NCI-H510A (cell line): Measurements from ENCODE around the gene PMP22.
"Not testable (repeated sequence)": the region's sequence is repeated elsewhere in the genome, so short reads cannot be mapped to it uniquely, and the experiment has no call there.

Experiments used
- DNase-seq: peaks from one replicate; lab custom pipeline; 2025; lab: John Stamatoyannopoulos, UW

The PMP22 gene

DNA sequence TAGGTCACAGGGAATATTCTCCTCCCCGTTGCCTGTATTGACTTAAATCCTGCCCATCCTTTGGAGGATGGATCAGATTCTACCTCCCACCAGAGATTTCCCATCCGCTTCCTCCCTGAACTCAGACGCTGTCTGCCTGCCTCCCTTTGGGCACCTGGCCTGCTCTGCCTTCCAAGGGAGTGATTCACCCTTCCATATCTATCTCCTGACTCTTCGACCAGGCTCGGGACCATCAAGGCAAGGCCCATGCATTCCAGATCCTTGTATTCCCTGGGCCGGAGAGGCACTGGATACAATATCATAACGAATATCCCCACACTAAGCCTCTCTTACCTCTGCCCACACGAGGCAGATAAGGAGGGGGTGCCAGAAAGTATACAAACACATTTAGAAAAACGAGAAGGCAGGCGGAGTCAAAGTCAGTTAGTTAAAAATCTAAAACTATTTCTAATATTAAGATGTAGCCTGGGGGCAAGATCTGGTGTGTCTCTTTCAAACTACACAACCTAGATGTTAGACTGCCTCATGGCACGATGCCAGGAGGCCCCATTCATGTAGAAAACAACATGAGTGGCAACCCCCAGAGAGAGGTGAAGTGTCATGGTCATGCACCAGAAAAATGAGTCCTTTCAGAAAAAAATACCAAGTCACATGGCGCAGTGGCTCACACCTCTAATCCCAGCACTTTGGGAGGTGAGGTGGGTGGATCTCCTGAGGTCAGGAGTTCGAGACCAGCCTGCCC lies 9.2 kb downstream of the PMP22 start:
- no peak for DNase-seq

DNA sequence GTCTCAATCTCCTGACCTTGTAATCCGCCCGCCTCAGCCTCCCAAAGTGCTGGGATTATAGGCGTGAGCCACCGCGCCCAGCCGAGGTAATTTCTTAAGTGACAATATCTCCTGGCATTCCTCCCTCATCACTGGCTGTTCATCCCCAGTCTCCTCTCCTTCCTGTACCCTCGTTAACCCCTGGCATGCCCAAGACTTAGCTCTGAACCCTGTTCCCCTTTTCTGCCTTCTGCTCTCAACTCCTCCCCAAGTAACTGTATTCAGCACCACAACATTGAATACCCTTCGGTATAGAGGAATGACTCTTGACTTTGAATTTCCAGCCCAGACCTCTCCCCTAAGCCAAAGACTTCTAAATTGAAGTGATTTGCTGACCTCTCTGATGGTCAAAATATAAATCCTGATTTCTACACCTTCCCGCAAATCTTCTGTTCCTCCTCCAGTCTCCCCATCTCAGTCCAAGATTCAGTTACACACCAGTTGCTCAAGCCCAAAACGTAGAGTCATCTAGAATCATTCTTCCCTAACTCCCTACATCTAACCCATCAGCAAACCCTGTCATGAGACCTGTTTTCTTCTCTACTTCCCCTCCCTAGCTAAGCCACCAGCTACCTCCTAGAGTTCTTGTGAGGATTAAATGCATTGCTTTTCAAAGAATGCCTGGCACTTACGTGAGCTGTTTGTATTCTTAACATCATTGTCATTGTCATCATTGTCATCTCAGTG lies 14.8 kb downstream of the PMP22 start:
- DNase-seq, result no peak

DNA sequence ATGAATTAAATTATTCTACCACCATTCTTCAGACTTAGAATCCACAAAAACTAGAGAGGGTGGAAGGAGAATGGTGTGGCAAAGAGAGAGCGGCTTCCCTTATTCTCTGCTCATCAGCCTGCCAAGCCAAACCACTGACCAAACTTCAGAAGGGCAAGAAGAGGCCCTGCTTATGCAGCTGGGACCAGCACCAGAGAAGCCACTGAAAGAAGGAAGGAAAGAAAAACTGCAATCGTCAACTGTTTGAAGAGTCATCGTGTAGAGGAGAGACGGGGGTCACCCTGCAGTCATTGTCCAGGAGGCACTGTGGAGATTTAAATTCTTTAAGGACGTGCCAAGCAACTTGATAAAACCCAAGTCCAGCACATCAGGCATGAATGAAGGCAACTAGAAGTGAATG lies 15.6 kb downstream of the PMP22 start:
- DNase-seq, result no peak

DNA sequence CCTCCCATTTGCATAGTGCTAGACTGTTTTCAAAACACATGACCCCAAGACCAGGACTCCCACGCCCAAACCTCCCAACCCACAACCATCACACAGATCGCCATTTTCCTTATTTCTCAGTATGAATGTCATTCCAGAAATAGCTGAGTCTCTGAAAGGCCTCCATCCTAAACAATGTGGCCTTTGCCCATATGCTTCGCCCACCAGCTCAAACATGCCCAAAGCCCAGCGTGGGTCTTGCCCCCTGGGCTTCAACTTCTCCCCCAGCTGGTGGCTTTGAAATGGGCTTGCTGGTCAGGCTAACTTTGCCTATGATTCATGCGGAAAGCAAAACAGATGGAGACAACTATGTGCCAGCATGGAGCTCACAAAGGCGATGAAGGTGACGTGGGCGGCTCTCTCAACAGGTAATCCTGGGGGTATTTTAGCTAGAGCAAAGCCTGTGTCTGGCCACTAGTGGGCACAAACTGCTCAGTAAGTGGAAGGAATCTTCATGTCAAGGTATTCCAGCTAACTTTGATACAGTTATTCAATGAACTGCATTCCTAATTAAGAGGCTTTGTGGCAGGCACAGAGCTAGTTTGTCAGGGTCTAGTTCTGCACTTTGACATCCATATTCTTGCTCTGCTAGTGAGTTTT lies 17.1 kb downstream of the PMP22 start:
- DNase-seq, result no peak

DNA sequence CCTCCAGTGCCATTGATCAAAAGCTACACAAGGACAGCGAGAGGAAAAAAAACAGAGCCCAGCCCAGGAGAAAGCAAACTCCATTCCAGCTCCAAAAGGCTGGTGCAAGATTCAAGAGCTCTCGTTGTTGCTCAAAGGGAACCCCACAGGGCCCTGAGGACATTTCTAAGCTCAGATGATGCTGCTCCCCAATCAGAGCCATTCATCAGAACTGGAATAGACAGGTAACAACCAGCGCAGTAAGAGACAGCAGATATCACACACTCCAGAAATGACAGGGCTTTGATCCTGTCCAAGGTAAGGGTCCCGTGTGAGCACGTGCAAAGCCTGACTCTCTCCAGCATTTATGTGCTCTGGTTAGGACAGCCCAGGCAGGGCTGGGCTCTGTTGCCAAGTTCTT lies 20.1 kb downstream of the PMP22 start:
- DNase-seq, result no peak

DNA sequence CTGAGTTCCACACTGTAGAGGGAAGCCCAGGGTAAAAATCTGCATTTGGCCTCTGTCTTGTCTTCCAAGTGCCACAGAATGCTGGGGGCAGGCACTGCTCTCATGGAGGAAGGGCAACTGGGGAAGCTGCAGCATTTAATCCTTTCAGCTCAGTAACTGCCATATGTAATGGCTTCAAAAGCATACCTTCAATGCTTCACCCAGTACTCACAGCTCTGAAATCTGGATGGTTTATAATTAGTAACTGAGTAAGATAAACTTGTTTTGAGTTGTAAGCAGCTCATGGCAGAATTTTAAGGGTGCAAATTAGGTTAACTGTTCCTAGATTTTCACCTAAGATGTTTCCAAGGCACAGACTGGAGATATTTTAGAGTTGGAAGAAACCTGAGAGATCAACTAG lies 24.5 kb downstream of the PMP22 start:
- DNase-seq, result no peak

DNA sequence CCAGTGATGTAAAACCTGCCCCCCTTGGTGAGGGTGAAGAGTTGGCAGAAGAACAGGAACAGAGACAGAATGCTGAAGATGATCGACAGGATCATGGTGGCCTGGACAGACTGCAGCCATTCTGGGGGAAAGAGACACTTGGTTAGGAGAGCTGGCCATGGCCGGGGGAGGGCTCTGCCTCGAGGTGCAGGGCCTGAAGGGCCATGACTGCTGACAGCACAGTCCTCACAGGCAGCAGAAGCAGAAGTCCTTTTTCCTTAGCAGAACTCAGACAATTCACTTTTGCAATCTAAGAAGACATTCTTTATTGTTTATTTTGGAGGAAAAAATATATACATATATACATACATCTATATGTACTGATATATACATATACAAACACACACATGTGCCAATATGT lies 25.6 kb downstream of the PMP22 start:
- no peak for DNase-seq

DNA sequence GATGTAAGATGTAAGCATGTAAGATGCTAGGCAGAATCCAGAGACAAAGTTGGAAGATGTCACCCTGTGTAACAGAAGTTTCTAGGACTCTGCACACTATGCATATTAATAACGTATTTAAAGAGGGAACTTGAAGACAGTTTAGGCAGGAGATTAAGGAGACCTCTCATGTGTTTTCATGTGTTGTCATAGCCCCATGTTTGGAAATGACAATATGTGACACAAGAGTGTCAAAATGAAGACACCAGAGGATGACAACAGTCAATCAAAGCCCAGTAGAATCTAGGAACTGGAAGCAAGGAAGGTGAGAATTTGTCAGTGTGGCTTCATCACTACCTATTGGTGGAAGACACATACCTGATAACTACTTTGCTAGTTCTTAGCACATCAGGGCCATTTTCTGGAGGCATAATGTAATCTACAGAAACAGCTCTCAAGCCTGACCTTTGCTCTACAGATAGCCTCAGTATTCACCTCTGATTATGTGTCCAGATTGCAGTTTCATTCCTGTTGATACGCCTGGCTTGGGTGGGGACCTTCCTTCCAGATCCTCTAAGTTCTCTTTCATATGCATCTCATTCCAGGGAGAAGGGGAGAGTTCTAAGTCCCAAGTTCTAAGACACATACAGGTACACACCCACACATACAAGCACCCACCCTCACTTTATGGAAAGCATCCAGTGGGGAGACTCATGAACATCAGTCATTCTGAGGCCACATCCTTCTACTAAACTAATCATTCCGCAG lies 26.3 kb downstream of the PMP22 start:
- DNase-seq, result no peak

DNA sequence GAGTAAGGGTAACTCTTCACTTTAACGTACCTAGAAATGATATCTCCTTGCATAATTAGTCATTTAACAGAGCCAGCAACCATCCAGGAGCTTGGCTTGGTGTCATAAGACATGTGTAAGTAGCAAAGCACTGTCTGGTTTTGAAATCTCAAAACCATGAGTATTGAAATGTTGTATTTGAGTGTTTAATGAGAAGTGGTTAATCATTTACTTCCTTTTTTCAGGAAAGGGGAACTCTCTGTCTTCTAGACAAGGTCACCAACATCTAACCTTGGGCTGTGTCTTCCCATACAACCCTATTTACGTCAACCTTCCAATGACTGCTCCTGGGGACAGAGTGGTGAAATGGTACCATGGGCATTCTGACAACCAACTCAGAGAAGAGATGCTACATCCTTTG lies 27.1 kb downstream of the PMP22 start:
- DNase-seq, result no peak

DNA sequence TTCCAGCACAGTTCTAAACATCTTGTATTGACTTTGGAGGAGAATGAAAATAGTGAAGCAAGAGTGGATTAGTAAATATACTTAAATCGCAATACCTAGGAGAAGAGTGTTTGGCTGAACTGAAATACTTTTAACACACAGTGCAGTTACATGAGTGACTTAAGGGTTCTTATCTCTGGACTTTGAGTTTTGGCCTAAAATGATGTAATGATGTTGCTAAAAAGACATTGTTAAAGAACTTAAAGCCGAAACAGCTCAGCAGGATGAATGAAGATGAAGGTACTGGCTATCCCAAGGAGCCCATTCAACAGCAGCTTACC lies 28.1 kb downstream of the PMP22 start:
- DNase-seq, result no peak

DNA sequence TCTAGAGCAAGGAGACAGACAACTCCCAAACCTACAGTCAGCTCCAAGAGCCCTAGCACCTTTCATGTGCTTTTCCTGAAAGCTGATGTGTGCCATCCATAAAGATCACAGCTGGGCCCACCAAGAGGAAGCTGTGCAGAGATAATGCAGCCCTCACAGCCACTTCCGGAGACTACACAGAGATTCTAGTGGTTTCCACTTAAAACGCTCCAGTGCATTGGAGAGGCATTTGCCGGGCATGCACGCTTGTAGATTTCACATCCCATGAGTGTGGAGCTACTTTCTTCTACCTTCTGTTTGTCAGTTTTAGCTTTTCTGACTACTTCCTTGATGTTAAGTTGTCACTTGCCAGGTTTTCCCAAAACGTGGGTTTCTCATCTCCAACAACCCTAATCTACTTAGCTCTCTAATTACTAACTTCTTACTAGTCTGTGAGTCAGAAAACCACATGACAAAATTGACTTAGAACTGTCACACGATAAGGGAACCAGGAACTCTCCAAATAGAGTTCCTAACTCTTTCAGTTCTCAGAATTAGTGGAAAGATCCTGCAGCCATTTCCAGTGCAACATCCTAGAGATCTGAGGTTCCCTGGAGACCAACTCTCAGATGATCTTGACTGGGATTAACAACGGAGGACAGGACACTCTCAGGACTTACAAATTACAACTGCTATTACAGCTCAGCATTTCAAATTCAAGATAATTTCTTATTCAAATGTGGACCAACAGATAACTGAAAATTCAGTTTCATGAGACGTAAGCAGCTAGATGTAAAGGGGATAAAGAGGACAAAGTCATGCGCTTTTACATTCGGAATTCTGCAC lies 28.6 kb downstream of the PMP22 start:
- DNase-seq, result no peak

DNA sequence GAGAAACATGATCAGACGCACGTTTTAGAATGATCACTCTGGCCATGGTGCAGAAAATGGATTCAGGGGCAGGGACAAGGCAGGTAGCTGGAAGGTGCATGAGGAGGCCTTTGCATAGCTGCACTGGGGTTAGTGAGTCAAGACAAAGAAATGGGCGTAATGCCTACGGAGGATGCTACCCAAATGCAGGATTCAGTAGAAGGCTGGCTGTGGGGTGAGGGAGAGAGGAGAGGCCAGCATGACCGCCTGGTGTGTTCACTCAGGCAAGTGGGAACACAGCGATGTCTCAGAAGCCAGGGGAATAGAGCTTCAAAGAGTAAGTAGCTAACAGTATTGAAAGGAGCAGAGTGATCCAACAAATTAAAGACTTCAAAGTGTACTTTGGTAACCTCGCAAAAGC lies 31.2 kb downstream of the PMP22 start:
- DNase-seq, result no peak

DNA sequence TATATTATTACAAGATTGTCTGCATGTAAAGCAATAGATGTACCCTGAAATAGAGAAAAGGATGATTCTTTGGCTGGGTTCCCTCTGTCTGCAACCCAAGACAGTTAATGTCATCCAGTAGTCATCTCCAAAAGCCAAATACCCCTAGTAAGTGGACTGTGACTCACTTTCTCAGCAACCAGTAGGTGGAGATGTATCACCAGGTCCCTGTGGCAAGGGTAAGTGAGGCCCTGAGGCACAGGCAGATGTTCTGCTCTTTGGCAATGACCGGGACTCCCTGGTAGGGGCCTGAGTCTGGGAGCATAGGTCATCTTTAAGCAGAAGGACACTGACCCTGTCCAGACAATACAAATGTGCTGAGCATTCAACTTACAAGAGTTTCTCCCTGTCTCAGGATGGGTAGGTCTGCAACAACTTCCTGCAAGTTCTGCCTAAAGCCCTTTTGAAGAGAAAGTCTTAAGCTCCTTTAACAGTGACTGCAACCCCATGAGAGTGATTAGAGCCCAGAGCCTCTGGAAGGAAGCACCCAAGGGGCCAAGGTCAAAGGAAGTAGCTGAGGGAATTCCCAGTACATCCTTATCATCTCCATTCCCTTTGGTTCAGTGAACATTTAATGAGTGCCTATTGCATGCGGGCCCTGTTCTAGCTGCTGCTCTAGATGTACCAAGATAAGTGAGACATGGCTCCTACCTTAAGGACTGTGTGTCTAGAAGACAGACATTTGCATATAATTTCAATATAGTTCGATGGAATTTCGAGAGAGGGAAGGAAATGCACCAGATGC lies 31.9 kb downstream of the PMP22 start:
- DNase-seq, result no peak

DNA sequence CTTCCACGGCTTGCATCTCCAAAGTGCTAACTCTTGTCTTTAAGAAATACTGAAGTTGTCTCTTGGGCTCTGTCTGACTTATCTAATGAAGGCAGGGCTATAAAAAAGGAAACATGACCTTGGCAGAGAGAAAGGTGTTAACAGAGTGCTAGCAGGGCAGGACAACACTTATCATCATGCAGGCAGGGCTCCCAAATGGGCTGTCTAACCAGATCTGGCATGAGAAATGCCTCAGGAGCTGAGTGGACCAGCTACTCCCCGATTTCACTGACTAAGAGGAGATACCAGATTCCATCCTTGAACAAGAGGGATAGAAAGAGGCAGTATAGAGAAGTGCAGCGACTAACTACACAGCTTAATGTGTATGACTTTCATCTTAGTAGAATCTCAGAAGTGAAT lies 32.6 kb downstream of the PMP22 start:
- no peak for DNase-seq

DNA sequence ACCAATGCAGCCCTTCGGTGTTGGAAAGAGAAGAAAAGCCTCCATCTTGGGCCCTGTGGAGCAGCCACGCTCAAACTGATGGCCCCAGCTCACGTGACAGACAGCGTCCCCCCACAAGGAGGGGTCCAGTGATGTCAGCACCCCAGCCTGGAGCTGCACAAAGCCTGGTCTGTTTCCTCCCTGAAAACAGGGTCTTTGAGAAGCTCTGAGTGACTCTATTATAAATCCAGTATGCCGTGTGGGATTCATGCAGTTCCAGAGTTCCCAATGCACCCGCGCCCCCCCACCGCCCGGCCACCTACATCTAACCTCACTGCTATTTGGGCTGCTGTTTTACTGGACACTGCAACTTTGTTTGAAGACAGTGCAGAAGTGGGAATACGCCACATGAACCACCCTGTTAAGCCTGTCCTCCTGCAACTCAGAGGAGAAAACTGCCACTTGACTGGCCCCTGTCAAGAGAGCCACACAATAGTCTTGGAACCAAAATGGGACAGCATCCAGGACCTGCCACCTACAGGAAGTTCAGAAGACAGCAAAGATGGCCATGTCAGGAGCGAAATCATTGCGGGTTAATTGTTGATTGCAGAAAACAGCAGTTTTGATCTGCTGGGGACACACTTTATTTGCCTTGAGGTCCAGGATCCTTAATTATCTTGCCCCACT lies 33.1 kb downstream of the PMP22 start:
- no peak for DNase-seq

DNA sequence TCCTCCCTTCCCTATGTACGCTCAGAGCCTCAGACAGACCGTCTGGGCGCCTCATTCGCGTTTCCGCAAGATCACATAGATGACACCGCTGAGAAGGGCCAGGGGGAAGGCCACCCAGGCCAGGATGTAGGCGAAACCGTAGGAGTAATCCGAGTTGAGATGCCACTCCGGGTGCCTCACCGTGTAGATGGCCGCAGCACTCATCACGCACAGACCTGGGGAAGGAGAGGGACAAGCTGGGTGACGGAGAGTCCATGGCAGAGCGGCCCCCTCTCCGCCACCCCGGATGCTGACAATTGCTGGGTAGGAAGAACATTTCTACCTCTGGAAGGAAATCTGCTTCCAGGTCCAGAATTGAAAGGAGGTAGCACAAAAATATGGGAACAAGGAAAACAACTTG lies 34.3 kb downstream of the PMP22 start:
- no peak for DNase-seq

DNA sequence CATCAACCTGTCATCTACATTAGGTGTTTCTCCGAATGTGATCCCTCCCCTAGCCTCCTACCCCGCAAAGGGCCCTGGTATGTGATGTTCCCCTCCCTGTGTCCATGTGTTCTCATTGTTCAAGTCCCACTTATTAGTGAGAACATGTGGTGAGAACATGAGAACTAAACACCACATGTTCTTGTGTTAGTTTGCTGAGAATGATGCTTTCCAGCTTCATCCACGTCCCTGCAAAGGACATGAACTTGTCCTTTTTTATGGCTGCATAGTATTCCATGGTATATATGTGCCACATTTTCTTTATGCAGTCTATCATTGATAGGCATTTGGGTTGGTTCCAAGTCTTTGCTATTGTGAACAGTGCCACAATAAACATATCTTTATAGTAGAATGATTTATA lies 43.3 kb downstream of the PMP22 start:
- DNase-seq, result not testable (repeated sequence)

DNA sequence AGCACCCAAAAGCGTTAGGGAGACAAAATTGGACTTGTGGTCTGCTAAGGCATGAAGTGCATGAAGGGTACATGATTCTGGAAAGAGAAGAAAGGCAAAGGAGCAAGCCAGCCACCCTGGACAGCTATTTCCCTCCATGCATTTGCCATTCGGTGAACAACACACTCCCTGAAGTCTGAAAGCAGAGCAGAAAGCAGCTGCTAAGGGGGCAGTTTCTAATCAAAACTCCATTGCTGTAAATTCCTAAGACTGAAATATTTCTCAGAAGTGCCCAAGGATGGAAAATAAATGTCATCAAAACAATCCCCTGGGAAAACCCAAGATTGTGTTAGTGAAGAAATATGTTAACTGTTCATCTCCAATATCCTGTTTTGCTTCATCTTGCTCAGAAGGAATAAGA lies 44.3 kb downstream of the PMP22 start:
- DNase-seq, result no peak

DNA sequence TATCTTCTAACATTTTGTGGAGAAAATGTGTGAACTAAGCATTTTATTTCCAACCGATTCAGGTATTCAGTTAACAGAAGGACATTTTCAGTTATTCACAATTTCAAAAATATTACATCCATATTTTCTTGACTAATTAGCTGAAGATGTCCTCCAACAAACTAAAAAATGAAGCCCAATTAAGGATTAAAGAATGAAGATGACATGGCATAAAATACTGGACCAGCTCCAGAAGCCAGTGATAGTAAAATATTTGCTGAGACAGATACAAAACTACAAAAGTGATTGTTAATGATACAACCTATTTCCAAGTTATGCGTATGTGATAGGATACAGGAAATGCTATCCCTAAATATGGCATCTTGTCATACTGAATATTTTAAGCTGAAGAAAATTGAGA lies 48.6 kb downstream of the PMP22 start:
- no peak for DNase-seq

DNA sequence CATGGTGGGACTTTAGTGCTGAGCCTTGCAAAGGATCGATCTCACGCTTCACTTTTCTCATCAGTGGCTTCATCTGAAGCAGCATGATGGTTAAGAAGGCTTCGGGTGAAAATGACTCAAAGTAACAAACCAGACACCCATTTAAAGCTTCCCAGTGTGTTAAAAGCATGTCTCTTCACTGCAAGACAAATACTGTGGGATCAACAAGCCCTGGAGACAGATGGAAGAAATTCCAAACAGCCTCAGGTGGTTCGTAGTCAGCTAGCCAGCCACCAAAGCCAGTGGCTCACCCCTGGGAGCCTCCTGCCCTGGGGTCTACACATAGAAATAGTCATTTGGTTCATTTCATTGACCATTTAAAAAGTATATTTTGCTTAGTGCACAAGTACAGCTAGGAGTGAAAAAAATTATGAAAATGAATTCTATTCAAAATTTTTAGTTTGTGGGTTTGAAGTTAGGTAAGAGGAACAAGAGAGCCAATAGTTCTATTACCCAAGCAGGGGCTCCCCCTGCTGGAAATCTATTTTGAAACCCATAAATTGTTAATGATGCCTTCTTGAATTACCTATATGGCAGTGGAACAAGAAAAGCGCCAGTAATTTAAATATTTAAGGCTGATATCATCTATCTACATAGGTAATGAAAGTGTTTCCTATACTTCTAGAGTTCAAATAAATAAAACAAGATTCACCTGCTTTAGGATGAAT lies 51.6 kb downstream of the PMP22 start:
- no peak for DNase-seq
